OCI-LY1 (cell line): ENCODE data around the gene MRPS11.
A peak's percentile ranks its signal among the peaks of the same experiment; 100 is the strongest.
"Not testable (repeated sequence)": the region's sequence is repeated elsewhere in the genome, so short reads cannot be mapped to it uniquely, and the experiment has no call there.

Experiments used
- H2AFZ ChIP-seq: fragments of 200-600 bp; sonication (generic), shearing (Covaris generic); 2 replicates; pipeline ENCODE4 v1.6.0; 2014; ENCODE audit warnings: antibody characterized with exemption, mild to moderate bottlenecking, low read length
- H3F3A ChIP-seq: fragments of 200-600 bp; sonication (generic), shearing (Covaris generic); 2 replicates; pipeline ENCODE4 v1.6.0; 2014; ENCODE audit warnings: mild to moderate bottlenecking, antibody characterized with exemption, low read length, moderate library complexity; ENCODE audit not compliant: insufficient read depth
- H3K27ac ChIP-seq: fragments of 200-600 bp; sonication (generic); 2 replicates; pipeline ENCODE4 v1.5.1; 2014; ENCODE audit warnings: low read length, mixed run types, mild to moderate bottlenecking, low read depth; ENCODE audit not compliant: poor library complexity, severe bottlenecking
- H3K27me3 ChIP-seq: fragments of 200-600 bp; sonication (generic); 2 replicates; pipeline ENCODE4 v1.6.0; 2014; ENCODE audit warnings: antibody characterized with exemption, mild to moderate bottlenecking, low read length, moderate library complexity; ENCODE audit not compliant: insufficient read depth
- H3K36me3 ChIP-seq: fragments of 200-600 bp; sonication (generic); 2 replicates; pipeline ENCODE4 v1.6.1; 2014; ENCODE audit warnings: mild to moderate bottlenecking, antibody characterized with exemption, low read length, moderate library complexity, mixed read lengths; ENCODE audit not compliant: insufficient read depth
- H3K4me1 ChIP-seq: fragments of 200-600 bp; sonication (generic); 2 replicates; pipeline ENCODE4 v1.5.1; 2014; ENCODE audit warnings: mild to moderate bottlenecking, low read length, moderate library complexity; ENCODE audit not compliant: insufficient read depth, severe bottlenecking
- H3K4me2 ChIP-seq: fragments of 200-600 bp; sonication (generic), shearing (Covaris generic); 2 replicates; pipeline ENCODE4 v1.6.1; 2014; ENCODE audit warnings: low read length
- H3K4me3 ChIP-seq: fragments of 200-600 bp; sonication (generic); 2 replicates; pipeline ENCODE4 v1.5.1; 2014; ENCODE audit warnings: low read length, low read depth, mild to moderate bottlenecking, mixed read lengths; ENCODE audit not compliant: poor library complexity, severe bottlenecking
- H3K79me2 ChIP-seq: fragments of 200-600 bp; shearing (Covaris generic); 2 replicates; pipeline ENCODE4 v1.6.1; 2016; ENCODE audit warnings: mixed run types, low read length, mixed read lengths; ENCODE audit not compliant: insufficient read depth
- H3K9ac ChIP-seq: fragments of 200-600 bp; sonication (generic), shearing (Covaris generic); 2 replicates; pipeline ENCODE4 v1.6.1; 2014; ENCODE audit warnings: mild to moderate bottlenecking, low read length, mixed read lengths
- H3K9me2 ChIP-seq: fragments of 200-600 bp; sonication (generic), shearing (Covaris generic); 2 replicates; pipeline ENCODE4 v1.6.1; 2014; ENCODE audit warnings: low read depth, mild to moderate bottlenecking, low read length, mixed read lengths
- H3K9me3 ChIP-seq: fragments of 200-600 bp; shearing (Covaris generic); 2 replicates; pipeline ENCODE4 v1.6.1; 2014; ENCODE audit warnings: low read length, mixed read lengths
- H4K20me1 ChIP-seq: fragments of 200-600 bp; sonication (generic), shearing (Covaris generic); 2 replicates; pipeline ENCODE4 v1.6.0; 2016; ENCODE audit warnings: mild to moderate bottlenecking, low read length; ENCODE audit not compliant: insufficient read depth
- CTCF ChIP-seq: fragments of 200-600 bp; sonication (generic), shearing (Covaris generic); IDR thresholded peaks from 2 replicates; pipeline ENCODE4 v1.5.1; 2017; ENCODE audit warnings: mild to moderate bottlenecking, antibody characterized with exemption, low read length, moderate library complexity, mixed read lengths
- EZH2 ChIP-seq: fragments of 200-600 bp; sonication (generic), shearing (Covaris generic); IDR thresholded peaks from 2 replicates; pipeline ENCODE4 v1.8.0; 2017; ENCODE audit warnings: borderline replicate concordance, mixed run types, mild to moderate bottlenecking, antibody characterized with exemption, low read length, moderate library complexity, mixed read lengths

The MRPS11 gene

GRCh38 chr15:88463870-88464532 is 3.5 kb upstream of the MRPS11 start:
- H3K4me1 ChIP-seq = peaks cover 23% of the 10 kb centered on the region
- TF ChIP-seq CTCF (no peak), EZH2 (no peak)
- peaks cover 22% of the 10 kb centered on the region for H3K79me2 ChIP-seq
- H3K4me2 ChIP-seq = no peak overlapping the region
- no peaks in the 10 kb centered on the region for H3K27me3 ChIP-seq
- no peaks in the 10 kb centered on the region for H3K9me3 ChIP-seq
- no peaks in the 10 kb centered on the region for H4K20me1 ChIP-seq
- no peak overlapping the region for H3K4me3 ChIP-seq
- no peak overlapping the region for H3K27ac ChIP-seq
- H3K9ac ChIP-seq = no peak overlapping the region
- H3F3A ChIP-seq = no peaks in the 10 kb centered on the region
- H3K9me2 ChIP-seq = no peaks in the 10 kb centered on the region
- H3K36me3 ChIP-seq = peaks cover 67% of the 10 kb centered on the region
- H2AFZ ChIP-seq = no peak overlapping the region

DNA sequence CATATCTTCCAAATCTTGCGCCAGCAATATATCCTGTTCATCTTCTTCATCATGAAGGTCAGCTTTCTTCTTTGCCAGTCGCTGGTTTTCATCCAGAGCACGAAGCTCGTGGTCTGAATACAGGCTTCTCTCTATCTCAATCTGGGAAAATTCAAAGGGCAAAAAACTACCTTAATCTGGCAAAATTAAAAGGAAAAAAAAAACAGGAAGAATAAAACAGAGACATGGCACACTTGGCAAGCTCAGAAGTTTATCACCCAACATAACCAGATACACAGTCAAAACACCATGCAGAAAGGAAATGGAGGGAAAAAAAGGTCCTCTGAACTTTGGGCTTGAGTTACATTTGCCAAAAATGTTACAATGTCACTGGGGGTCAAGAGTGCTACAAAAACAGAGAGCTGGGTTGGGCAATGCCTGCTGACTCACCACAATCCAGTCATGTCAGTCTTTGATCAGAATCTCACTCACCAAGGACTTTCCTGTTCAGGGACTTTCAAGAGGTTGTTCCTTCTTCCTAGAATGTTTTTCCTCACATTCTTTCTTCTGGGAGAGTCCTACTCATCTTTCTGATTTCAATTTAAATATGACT is 1.8 kb upstream of the MRPS11 start:
- Histone ChIP-seq H3K4me2 (peak overlapping the region; percentile 97), H3K4me3 (peak overlapping the region; percentile 84), H3K36me3 (peaks cover 58% of the 10 kb centered on the region), H3K9ac (peak overlapping the region; percentile 96), H4K20me1 (no peaks in the 10 kb centered on the region), H3F3A (no peaks in the 10 kb centered on the region), H3K4me1 (peaks cover 26% of the 10 kb centered on the region), H3K27me3 (no peaks in the 10 kb centered on the region), H3K27ac (no peak overlapping the region), H3K79me2 (peaks cover 22% of the 10 kb centered on the region), H2AFZ (no peak overlapping the region), H3K9me2 (no peaks in the 10 kb centered on the region), H3K9me3 (no peaks in the 10 kb centered on the region)
- TF ChIP-seq CTCF (no peak), EZH2 (no peak)

DNA sequence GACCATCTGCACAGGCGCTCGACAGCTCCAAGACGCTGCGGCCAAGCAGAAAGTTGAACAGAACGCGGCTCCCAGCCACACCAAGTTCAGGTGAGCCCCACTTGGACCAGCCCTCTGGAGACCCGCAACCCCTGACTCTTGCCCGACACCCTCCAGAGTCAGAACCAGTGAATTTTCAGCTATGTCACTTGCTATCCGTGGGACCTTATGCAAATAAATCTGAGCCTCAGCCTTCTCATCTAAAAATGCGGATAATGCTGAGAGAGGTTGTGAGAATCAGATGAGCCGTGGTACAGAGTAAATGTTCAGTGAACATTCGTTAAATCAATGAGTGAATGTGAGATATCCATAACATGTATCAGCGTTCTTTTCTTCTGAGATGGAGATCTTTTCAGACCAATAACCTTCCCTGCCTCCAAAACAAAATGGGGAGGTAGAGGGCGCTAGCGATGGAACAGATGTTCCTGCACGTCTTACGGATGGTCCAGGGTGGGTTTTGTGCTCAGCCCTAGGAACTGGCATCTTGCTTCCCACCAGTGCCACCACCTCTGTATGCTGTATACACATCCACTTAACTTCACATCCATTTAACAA is 524 bp downstream of the MRPS11 start:
- H2AFZ ChIP-seq = no peak overlapping the region
- no peaks in the 10 kb centered on the region for H3K9me3 ChIP-seq
- H4K20me1 ChIP-seq = no peaks in the 10 kb centered on the region
- no peak for TF ChIP-seq EZH2
- peak; percentile 51 for TF ChIP-seq CTCF
- no peaks in the 10 kb centered on the region for H3K27me3 ChIP-seq
- no peaks in the 10 kb centered on the region for H3K9me2 ChIP-seq
- H3K4me2 ChIP-seq = peak overlapping the region; percentile 97
- peak overlapping the region; percentile 70 for H3K27ac ChIP-seq
- peak overlapping the region; percentile 96 for H3K9ac ChIP-seq
- H3F3A ChIP-seq = no peaks in the 10 kb centered on the region
- H3K79me2 ChIP-seq = peaks cover 22% of the 10 kb centered on the region
- peaks cover 26% of the 10 kb centered on the region for H3K4me1 ChIP-seq
- peaks cover 49% of the 10 kb centered on the region for H3K36me3 ChIP-seq
- peak overlapping the region; percentile 84 for H3K4me3 ChIP-seq

- H3K27me3 ChIP-seq, H3K9me3 ChIP-seq, H2AFZ ChIP-seq, H3F3A ChIP-seq, H4K20me1 ChIP-seq, H3K9me2 ChIP-seq, H3K27ac ChIP-seq: not testable (repeated sequence)
- Histone ChIP-seq H3K36me3 (peaks cover 49% of the 10 kb centered on the region), H3K4me3 (peak overlapping the region; percentile 84), H3K9ac (peak overlapping the region; percentile 96; the same call in 1 of the 2 replicates), H3K79me2 (peaks cover 22% of the 10 kb centered on the region), H3K4me2 (peak overlapping the region; percentile 97), H3K4me1 (peaks cover 26% of the 10 kb centered on the region)
Observed at GRCh38 chr15:88468721-88469120, 1.2 kb downstream of the MRPS11 start.
